Peyer's patch (tissue), 4 donors: ENCODE data around the gene EDC3. TPM values are rescaled to one million over a fixed set of nuclear protein-coding genes. Genes with fewer than 3 reads are reported as not detected.

Experiments
- DNase-seq, 3 donors: peaks; one replicate each; pipeline ENCODE4 v3.0.0-alpha.2; 2017 to 2019
- H3K27ac ChIP-seq, 4 donors: fragments of 200-600 bp; sonication (generic); one replicate each; pipeline ENCODE4 v1.5.1; 2016 to 2019
- H3K27me3 ChIP-seq, 2 donors: fragments of 200-600 bp; sonication (generic); one replicate each; pipeline ENCODE4 v1.5.1; 2019
- H3K36me3 ChIP-seq, 3 donors: fragments of 200-600 bp; sonication (generic); one replicate each; pipeline ENCODE4 v1.5.1; 2016 to 2019
- H3K4me1 ChIP-seq, 4 donors: fragments of 200-600 bp; sonication (generic); one replicate each; pipeline ENCODE4 v1.5.1; 2016 to 2019
- H3K4me3 ChIP-seq, 4 donors: fragments of 200-600 bp; sonication (generic); 1 replicate in 3 of 4; 2 replicates in 1 of 4; pipeline ENCODE4 v1.5.1; 2016 to 2019; ENCODE audit warnings: mild to moderate bottlenecking in 1 of 4
- H3K9me3 ChIP-seq, 4 donors: fragments of 200-600 bp; sonication (generic); one replicate each; pipeline ENCODE4 v1.5.1; 2016 to 2019; ENCODE audit warnings: mild to moderate bottlenecking in 1 of 4
- CTCF ChIP-seq, 6 experiments: fragments of 450-650 bp in 4 of 6; fragments of 200-600 bp in 2 of 6; sonication (generic) in 1 of 6; IDR thresholded peaks; one replicate each; pipeline ENCODE4 v1.5.1; 2017 to 2019; ENCODE audit warnings: antibody characterized with exemption in 6 of 6, mild to moderate bottlenecking in 3 of 6, moderate library complexity in 1 of 6
- POLR2A ChIP-seq, 2 donors: fragments of 450-650 bp; IDR thresholded peaks; one replicate each; pipeline ENCODE4 v1.5.1; 2017; ENCODE audit warnings: antibody characterized with exemption in 2 of 2, mild to moderate bottlenecking in 2 of 2, moderate library complexity in 2 of 2
- total RNA-seq, 4 donors: library from RNA; depleted of rRNA; stranded (reverse); fragments of >200 nt; gene quantifications; one replicate each; pipeline ENCODE4 v1.1.0, GENCODE V29; 2016

The EDC3 gene
- total RNA-seq, 4 donors from 2014 or later, result 23.5 to 43.7 (median 32.2) TPM

- Histone ChIP-seq H3K9me3 (no peaks in the 10 kb centered on the region), H3K4me3 (no peak overlapping the region), H3K4me1 (peaks cover 0 to 20% (median 2%) of the 10 kb centered on the region in 4 donors), H3K27me3 (no peaks in the 10 kb centered on the region), H3K36me3 (no peaks in the 10 kb centered on the region), H3K27ac (no peak overlapping the region)
- DNase-seq, result no peak
- TF ChIP-seq POLR2A (IDR thresholded peaks at IDR 0.05), result no peak
- no peak for TF ChIP-seq CTCF (IDR thresholded peaks at IDR 0.05)
Observed at GRCh38 chr15:74656935-74657535, 38.8 kb downstream of the EDC3 start.

- H3K27ac ChIP-seq, result no peak overlapping the region
Observed at GRCh38 chr15:74655424-74655823, 40.4 kb downstream of the EDC3 start.

GRCh38 chr15:74653426-74654102, 42.3 kb downstream of the EDC3 start:
- no peaks in the 10 kb centered on the region for H3K27me3 ChIP-seq
- H3K4me3 ChIP-seq, result no peak overlapping the region
- H3K9me3 ChIP-seq, result no peaks in the 10 kb centered on the region
- peaks cover 0 to 20% (median 2%) of the 10 kb centered on the region in 4 donors for H3K4me1 ChIP-seq
- no peak overlapping the region for H3K27ac ChIP-seq
- H3K36me3 ChIP-seq, result no peaks in the 10 kb centered on the region
- TF ChIP-seq POLR2A (IDR thresholded peaks at IDR 0.05) (no peak), CTCF (IDR thresholded peaks at IDR 0.05) (no peak)
- DNase-seq, result peak in 1 of 3 donors; percentile 59

More at GRCh38 chr15:74655424-74655823, 40.4 kb downstream of the EDC3 start:
- no peak overlapping the region for H3K4me3 ChIP-seq
- H3K4me1 ChIP-seq, result peaks cover 0 to 20% (median 2%) of the 10 kb centered on the region in 4 donors
- TF ChIP-seq CTCF (IDR thresholded peaks at IDR 0.05), result no peak
- TF ChIP-seq POLR2A (IDR thresholded peaks at IDR 0.05), result no peak
- no peaks in the 10 kb centered on the region for H3K27me3 ChIP-seq
- no peaks in the 10 kb centered on the region for H3K9me3 ChIP-seq
- no peak for DNase-seq
- no peaks in the 10 kb centered on the region for H3K36me3 ChIP-seq

GRCh38 chr15:74651242-74651741, 44.5 kb downstream of the EDC3 start:
- Histone ChIP-seq H3K4me1 (peaks cover 0 to 20% (median 2%) of the 10 kb centered on the region in 4 donors), H3K27me3 (no peaks in the 10 kb centered on the region), H3K9me3 (no peaks in the 10 kb centered on the region), H3K27ac (peak overlapping the region in 1 of 4 donors; percentile 15), H3K36me3 (no peaks in the 10 kb centered on the region), H3K4me3 (no peak overlapping the region)
- TF ChIP-seq POLR2A (IDR thresholded peaks at IDR 0.05), result no peak
- TF ChIP-seq CTCF (IDR thresholded peaks at IDR 0.05), result no peak
- DNase-seq, result no peak

GRCh38 chr15:74648051-74648842, 47.6 kb downstream of the EDC3 start:
- TF ChIP-seq POLR2A (IDR thresholded peaks at IDR 0.05) (no peak), CTCF (IDR thresholded peaks at IDR 0.05) (no peak)
- peaks cover 0 to 17% (median 0%) of the 10 kb centered on the region in 4 donors for H3K4me1 ChIP-seq

More at GRCh38 chr15:74648051-74648842, 47.6 kb downstream of the EDC3 start:
- no peak overlapping the region for H3K27ac ChIP-seq
- H3K4me3 ChIP-seq, result no peak overlapping the region
- no peaks in the 10 kb centered on the region for H3K36me3 ChIP-seq
- H3K9me3 ChIP-seq, result no peaks in the 10 kb centered on the region
- H3K27me3 ChIP-seq, result no peaks in the 10 kb centered on the region
- no peak for DNase-seq
